Natural killer cell (primary cell): ENCODE data around the gene ZNRF4. TPM values are rescaled to one million over a fixed set of nuclear protein-coding genes. Genes with fewer than 3 reads are reported as not detected.

ENCODE experiments used
- ATAC-seq, 3 donors: fragments of 150-1000 bp in 2 of 3; fragments of 200-7000 bp in 1 of 3; cut with Tn5 transposase; 1 replicate in 1 of 3; 2 replicates in 2 of 3; pipeline ENCODE4 v1.10.0; 2021; ENCODE audit warnings: mild to moderate bottlenecking in 2 of 3, moderate library complexity in 2 of 3
- DNase-seq, 2 donors: peaks; one replicate each; pipeline versions ENCODE4 v3.0.0 to v3.0.0-alpha.2; 2013 to 2021; ENCODE audit warnings: mixed read lengths in 1 of 2
- H3K27ac ChIP-seq: one replicate; pipeline ENCODE4 v1.5.1; 2013; ENCODE audit warnings: mild to moderate bottlenecking, low read length
- H3K27me3 ChIP-seq: one replicate; pipeline ENCODE4 v1.6.1; 2013; ENCODE audit warnings: low read length; ENCODE audit not compliant: control insufficient read depth, insufficient read depth
- H3K36me3 ChIP-seq: one replicate; pipeline ENCODE4 v1.6.1; 2013; ENCODE audit warnings: low read length; ENCODE audit not compliant: control insufficient read depth, insufficient read depth
- H3K4me1 ChIP-seq: one replicate; pipeline ENCODE4 v1.6.1; 2013; ENCODE audit warnings: low read length; ENCODE audit not compliant: control insufficient read depth, insufficient read depth
- H3K4me3 ChIP-seq: one replicate; pipeline ENCODE4 v1.5.1; 2013; ENCODE audit warnings: low read length
- H3K9me3 ChIP-seq: one replicate; pipeline ENCODE4 v1.6.1; 2013; ENCODE audit warnings: low read length; ENCODE audit not compliant: control insufficient read depth, insufficient read depth
- H3K27ac Mint-ChIP-seq, 2 donors: one replicate each; pipeline ENCODE4 v1.8.0; 2022; ENCODE audit warnings: mild to moderate bottlenecking in 2 of 2, mixed read lengths in 2 of 2, moderate library complexity in 1 of 2
- H3K27me3 Mint-ChIP-seq, 2 donors: one replicate each; pipeline ENCODE4 v1.8.0; 2022; ENCODE audit warnings: low read depth in 2 of 2, mixed read lengths in 2 of 2
- H3K36me3 Mint-ChIP-seq: one replicate; pipeline ENCODE4 v1.8.0; 2022; ENCODE audit warnings: mixed read lengths
- H3K4me1 Mint-ChIP-seq, 2 donors: one replicate each; pipeline ENCODE4 v1.8.0; 2022; ENCODE audit warnings: mixed read lengths in 2 of 2
- H3K4me3 Mint-ChIP-seq: one replicate; pipeline ENCODE4 v1.8.0; 2022; ENCODE audit warnings: mild to moderate bottlenecking, moderate library complexity, mixed read lengths
- H3K9me3 Mint-ChIP-seq, 2 donors: one replicate each; pipeline ENCODE4 v1.8.0; 2022; ENCODE audit warnings: mixed read lengths in 2 of 2
- WGBS: methylation state at CpG from one replicate; pipeline ENCODE4 v1.1.7; 2013; ENCODE audit warnings: missing lambda C conversion rate; ENCODE audit not compliant: insufficient coverage; 5-methylcytosine and 5-hydroxymethylcytosine counted together
- intact Hi-C: fragments of 100-400 bp; cut with micrococcal nuclease; formaldehyde crosslinking; loops from one replicate; pipeline ENCODE4 v1.14.2; 2022
- total RNA-seq, 4 donors: library from RNA; stranded (reverse); fragments of 120-200 nt in 1 of 4; gene quantifications; one replicate each; pipeline versions ENCODE4 v1.2.3 to v1.2.4, GENCODE V29; 2013 to 2022
- TF ChIP-seq, protein P1 (sequence below): fragments of 200-600 bp; IDR thresholded peaks from one replicate; pipeline ENCODE4 v1.8.0; 2022; ENCODE audit warnings: antibody characterized with exemption

Gene ZNRF4
- total RNA-seq, 3 donors from 2014 or later (not counting 1 experiment from before 2014, with no cell fraction given), result not detected

GRCh38 chr19:5456130-5456840 is 1.1 kb downstream of the ZNRF4 start:
- DNase-seq (no peak), ATAC-seq (no peak)
- Histone ChIP-seq H3K4me1 (no peaks in the 10 kb centered on the region), H3K27me3 (no peaks in the 10 kb centered on the region), H3K9me3 (peaks cover 4% of the 10 kb centered on the region), H3K4me3 (no peak overlapping the region), H3K27ac (no peak overlapping the region), H3K36me3 (no peaks in the 10 kb centered on the region)
- WGBS, result 91% methylated on average over 35 of the region's 35 CpGs
- Mint-ChIP-seq H3K27ac (no peak overlapping the region), H3K4me1 (no peaks in the 10 kb centered on the region), H3K27me3 (no peaks in the 10 kb centered on the region), H3K4me3 (no peak overlapping the region), H3K36me3 (no peaks in the 10 kb centered on the region), H3K9me3 (no peaks in the 10 kb centered on the region)
- TF ChIP-seq, protein P1, sequence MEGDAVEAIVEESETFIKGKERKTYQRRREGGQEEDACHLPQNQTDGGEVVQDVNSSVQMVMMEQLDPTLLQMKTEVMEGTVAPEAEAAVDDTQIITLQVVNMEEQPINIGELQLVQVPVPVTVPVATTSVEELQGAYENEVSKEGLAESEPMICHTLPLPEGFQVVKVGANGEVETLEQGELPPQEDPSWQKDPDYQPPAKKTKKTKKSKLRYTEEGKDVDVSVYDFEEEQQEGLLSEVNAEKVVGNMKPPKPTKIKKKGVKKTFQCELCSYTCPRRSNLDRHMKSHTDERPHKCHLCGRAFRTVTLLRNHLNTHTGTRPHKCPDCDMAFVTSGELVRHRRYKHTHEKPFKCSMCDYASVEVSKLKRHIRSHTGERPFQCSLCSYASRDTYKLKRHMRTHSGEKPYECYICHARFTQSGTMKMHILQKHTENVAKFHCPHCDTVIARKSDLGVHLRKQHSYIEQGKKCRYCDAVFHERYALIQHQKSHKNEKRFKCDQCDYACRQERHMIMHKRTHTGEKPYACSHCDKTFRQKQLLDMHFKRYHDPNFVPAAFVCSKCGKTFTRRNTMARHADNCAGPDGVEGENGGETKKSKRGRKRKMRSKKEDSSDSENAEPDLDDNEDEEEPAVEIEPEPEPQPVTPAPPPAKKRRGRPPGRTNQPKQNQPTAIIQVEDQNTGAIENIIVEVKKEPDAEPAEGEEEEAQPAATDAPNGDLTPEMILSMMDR, result no peak
- intact Hi-C loops, result no loop called here

- Mint-ChIP-seq H3K4me3 (no peak overlapping the region), H3K9me3 (no peaks in the 10 kb centered on the region), H3K36me3 (no peaks in the 10 kb centered on the region), H3K27me3 (no peaks in the 10 kb centered on the region), H3K4me1 (no peaks in the 10 kb centered on the region), H3K27ac (no peak overlapping the region)
- intact Hi-C loops, result no loop called here
- no peak for DNase-seq
- H3K4me3 ChIP-seq, result no peak overlapping the region
- 91% methylated on average over 14 of the region's 16 CpGs for WGBS
- no peaks in the 10 kb centered on the region for H3K36me3 ChIP-seq
- H3K9me3 ChIP-seq, result peaks cover 4% of the 10 kb centered on the region
- no peak overlapping the region for H3K27ac ChIP-seq
- no peak for ATAC-seq
- H3K27me3 ChIP-seq, result no peaks in the 10 kb centered on the region
- H3K4me1 ChIP-seq, result no peaks in the 10 kb centered on the region
- TF ChIP-seq, protein P1, result no peak
Observed at GRCh38 chr19:5456841-5457200, 1.6 kb downstream of the ZNRF4 start.

GRCh38 chr19:5457709-5458108 is 2.5 kb downstream of the ZNRF4 start:
- WGBS, result 68% methylated on average over 9 of the region's 9 CpGs
- Histone ChIP-seq H3K4me3 (no peak overlapping the region), H3K36me3 (no peaks in the 10 kb centered on the region), H3K9me3 (peaks cover 4% of the 10 kb centered on the region), H3K27me3 (no peaks in the 10 kb centered on the region), H3K27ac (no peak overlapping the region), H3K4me1 (no peaks in the 10 kb centered on the region)
- ATAC-seq, result no peak
- no peak overlapping the region for H3K4me3 Mint-ChIP-seq
- H3K4me1 Mint-ChIP-seq, result no peaks in the 10 kb centered on the region
- no peaks in the 10 kb centered on the region for H3K9me3 Mint-ChIP-seq
- TF ChIP-seq, protein P1, result no peak
- H3K36me3 Mint-ChIP-seq, result no peaks in the 10 kb centered on the region
- no peak overlapping the region for H3K27ac Mint-ChIP-seq
- no peak for DNase-seq
- intact Hi-C loops, result no loop called here
- peaks cover 0 to under 1% of the 10 kb centered on the region in 2 donors for H3K27me3 Mint-ChIP-seq

- H3K27ac ChIP-seq, result no peak overlapping the region
- no peaks in the 10 kb centered on the region for H3K27me3 ChIP-seq
- no peak for DNase-seq
- 81% methylated on average over 7 of the region's 7 CpGs for WGBS
- H3K9me3 ChIP-seq, result no peaks in the 10 kb centered on the region
- Mint-ChIP-seq H3K4me3 (no peak overlapping the region), H3K27ac (no peak overlapping the region), H3K4me1 (no peaks in the 10 kb centered on the region), H3K9me3 (no peaks in the 10 kb centered on the region), H3K36me3 (no peaks in the 10 kb centered on the region), H3K27me3 (peaks cover 0 to 7% of the 10 kb centered on the region in 2 donors)
- ATAC-seq, result no peak
- TF ChIP-seq, protein P1, result no peak
- H3K4me3 ChIP-seq, result no peak overlapping the region
- intact Hi-C loops, result no loop called here
- H3K36me3 ChIP-seq, result no peaks in the 10 kb centered on the region
- no peaks in the 10 kb centered on the region for H3K4me1 ChIP-seq
Observed at GRCh38 chr19:5458420-5458819, 3.2 kb downstream of the ZNRF4 start.
